ENCODE measurements around the gene ARHGAP5. TPM values are rescaled to one million over a fixed set of nuclear protein-coding genes. Genes with fewer than 3 reads are reported as not detected.

Gene ARHGAP5
- total and polyA plus RNA-seq, 2 donors (not counting 3 experiments of a cell fraction or from before 2014, with no cell fraction given): 4.3 to 36.2 TPM

DNA sequence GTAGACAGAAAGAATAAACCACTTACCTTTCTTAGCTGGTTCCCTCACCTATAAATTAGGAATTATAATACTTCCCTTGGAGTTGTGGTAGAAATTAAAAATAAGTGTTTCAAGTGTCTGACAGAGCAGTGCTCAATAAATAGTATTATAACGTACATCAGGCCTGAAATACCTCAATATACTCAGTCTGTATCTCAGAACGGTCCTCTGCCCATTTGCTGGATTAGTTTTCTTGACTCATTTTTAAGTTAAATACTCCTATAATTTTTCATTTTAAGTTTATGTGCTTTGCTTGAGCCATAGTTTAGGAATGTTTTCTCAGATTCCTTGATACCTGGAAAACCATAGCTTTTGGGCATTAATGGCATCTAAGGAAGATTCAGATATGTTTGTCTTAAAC lies 22.4 kb downstream of the ARHGAP5 start:
- intact Hi-C loops (cut with micrococcal nuclease): no loop called here
- Histone ChIP-seq H3K4me2 (ENCODE audit: insufficient read depth, low read length) (no peak overlapping the region), H3K36me3 (ENCODE audit: control insufficient read depth in 2 of 2, extremely low read depth in 1 of 2, insufficient read depth in 2 of 2, low read length in 2 of 2) (no peaks in the 10 kb centered on the region), H3K4me3 (replicated peaks in 1 of 3; ENCODE audit: insufficient read depth in 1 of 3, low read depth in 1 of 3, low read length in 3 of 3) (no peak overlapping the region), H3K79me2 (ENCODE audit: control insufficient read depth, insufficient read depth, low read length) (peaks cover 23% of the 10 kb centered on the region), H3K9me3 (replicated peaks; ENCODE audit: control insufficient read depth, insufficient read depth, low read length) (no peaks in the 10 kb centered on the region), H2AFZ (ENCODE audit: low read depth, low read length) (no peak overlapping the region), H3K9me1 (replicated peaks; ENCODE audit: control insufficient read depth, extremely low read depth, insufficient read depth, low read length) (no peaks in the 10 kb centered on the region), H4K20me1 (replicated peaks; ENCODE audit: control insufficient read depth, extremely low read depth, insufficient read depth, low read length) (no peaks in the 10 kb centered on the region), H3K9ac (replicated peaks; ENCODE audit: extremely low read depth, insufficient read depth, low read length) (no peak overlapping the region), H3K4me1 (ENCODE audit: control insufficient read depth, extremely low read depth, insufficient read depth, low read length) (no peaks in the 10 kb centered on the region), H3K27me3 (ENCODE audit: control insufficient read depth in 2 of 2, insufficient read depth in 2 of 2, low read length in 2 of 2) (no peaks in the 10 kb centered on the region), H3K27ac (ENCODE audit: insufficient read depth, low read depth, low read length) (no peak overlapping the region)
- CTCF ChIA-PET: interaction anchor here (1.4 kb wide), 1 partner anchor 27 kb away, joined by 3 read pairs; no protein-coding TSS in a partner anchor
- dilution Hi-C loops (cut with MboI; ENCODE audit: extremely low pct_ligation_motif_present, low sequenced_read_pairs): no loop called here
- FAIRE-seq (no peak), DNase-seq (ENCODE audit: low read depth, low spot score) (no peak)
- no TSS peak for BruUV-seq (replicated peaks)
- POLR2A ChIA-PET: no interaction called here
- TF ChIP-seq FOS (IDR thresholded peaks at IDR 0.05; ENCODE audit: borderline replicate concordance, insufficient read depth, low read length) (no peak), POLR2A (IDR thresholded peaks at IDR 0.05; ENCODE audit: low read depth, low read length) (no peak), GATA2 (IDR thresholded peaks at IDR 0.05; ENCODE audit: insufficient read depth, insufficient read length, low read depth, low read length) (no peak), EZH2 (IDR thresholded peaks at IDR 0.05; ENCODE audit: borderline replicate concordance, low read depth, low read length, severe bottlenecking) (no peak), JUN (IDR thresholded peaks at IDR 0.05; ENCODE audit: borderline replicate concordance, insufficient read depth, insufficient read length, low read depth) (no peak), MYC (IDR thresholded peaks at IDR 0.05; ENCODE audit: low read depth, low read length) (no peak), POLR2AphosphoS5 (IDR thresholded peaks at IDR 0.05; ENCODE audit: insufficient read depth, low read depth, low read length) (no peak)
- TF ChIP-seq, protein P1, sequence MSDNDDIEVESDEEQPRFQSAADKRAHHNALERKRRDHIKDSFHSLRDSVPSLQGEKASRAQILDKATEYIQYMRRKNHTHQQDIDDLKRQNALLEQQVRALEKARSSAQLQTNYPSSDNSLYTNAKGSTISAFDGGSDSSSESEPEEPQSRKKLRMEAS (IDR thresholded peaks at IDR 0.05; ENCODE audit: insufficient read depth, insufficient read length): no peak
- TF ChIP-seq, protein P2, sequence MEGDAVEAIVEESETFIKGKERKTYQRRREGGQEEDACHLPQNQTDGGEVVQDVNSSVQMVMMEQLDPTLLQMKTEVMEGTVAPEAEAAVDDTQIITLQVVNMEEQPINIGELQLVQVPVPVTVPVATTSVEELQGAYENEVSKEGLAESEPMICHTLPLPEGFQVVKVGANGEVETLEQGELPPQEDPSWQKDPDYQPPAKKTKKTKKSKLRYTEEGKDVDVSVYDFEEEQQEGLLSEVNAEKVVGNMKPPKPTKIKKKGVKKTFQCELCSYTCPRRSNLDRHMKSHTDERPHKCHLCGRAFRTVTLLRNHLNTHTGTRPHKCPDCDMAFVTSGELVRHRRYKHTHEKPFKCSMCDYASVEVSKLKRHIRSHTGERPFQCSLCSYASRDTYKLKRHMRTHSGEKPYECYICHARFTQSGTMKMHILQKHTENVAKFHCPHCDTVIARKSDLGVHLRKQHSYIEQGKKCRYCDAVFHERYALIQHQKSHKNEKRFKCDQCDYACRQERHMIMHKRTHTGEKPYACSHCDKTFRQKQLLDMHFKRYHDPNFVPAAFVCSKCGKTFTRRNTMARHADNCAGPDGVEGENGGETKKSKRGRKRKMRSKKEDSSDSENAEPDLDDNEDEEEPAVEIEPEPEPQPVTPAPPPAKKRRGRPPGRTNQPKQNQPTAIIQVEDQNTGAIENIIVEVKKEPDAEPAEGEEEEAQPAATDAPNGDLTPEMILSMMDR (IDR thresholded peaks at IDR 0.05; ENCODE audit: extremely low read depth in 1 of 2, insufficient read depth in 1 of 2, low read depth in 1 of 2, low read length in 2 of 2): no peak
